Ecto neural progenitor cell (in vitro differentiated cells): ENCODE data around the gene FAM234B.

ENCODE experiments used
- DNase-seq: peaks from one replicate; pipeline ENCODE4 v3.0.0-alpha.2; 2018; ENCODE audit warnings: low spot score

The FAM234B gene

GRCh38 chr12:13117029-13117428 is 72.8 kb downstream of the FAM234B start:
- no peak for DNase-seq

- no peak for DNase-seq
Measured at GRCh38 chr12:13119826-13120225, 75.6 kb downstream of the FAM234B start.

- DNase-seq = no peak
Measured at GRCh38 chr12:13120413-13120812, 76.2 kb downstream of the FAM234B start.

- no peak for DNase-seq
Measured at GRCh38 chr12:13121568-13121967, 77.4 kb downstream of the FAM234B start.

GRCh38 chr12:13124656-13125505 is 80.7 kb downstream of the FAM234B start:
- DNase-seq = no peak

GRCh38 chr12:13125996-13126395 is 81.8 kb downstream of the FAM234B start:
- DNase-seq = no peak

- DNase-seq = no peak
Measured at GRCh38 chr12:13126494-13126893, 82.3 kb downstream of the FAM234B start.

GRCh38 chr12:13127444-13127843 is 83.3 kb downstream of the FAM234B start:
- DNase-seq = no peak

GRCh38 chr12:13128291-13128965 is 84.2 kb downstream of the FAM234B start:
- DNase-seq = no peak

- DNase-seq = no peak
Measured at GRCh38 chr12:13130981-13131380, 86.8 kb downstream of the FAM234B start.
